Ishikawa (cell line): ENCODE results near the gene DLX2.

ENCODE experiments used
- EP300 ChIP-seq: IDR thresholded peaks from 2 replicates; pipeline ENCODE4 v1.6.1; 2012; ENCODE audit warnings: borderline replicate concordance
- TAF1 ChIP-seq: IDR thresholded peaks from 2 replicates; pipeline ENCODE4 v1.6.1; 2012; ENCODE audit warnings: low read depth, mild to moderate bottlenecking
- TF ChIP-seq, protein P1 (sequence below): IDR thresholded peaks from 2 replicates; pipeline ENCODE4 v1.6.1; 2012; ENCODE audit warnings: low read depth, mild to moderate bottlenecking
- TF ChIP-seq, protein P2 (sequence below): IDR thresholded peaks from 2 replicates; pipeline ENCODE4 v1.6.1; 2012

DNA sequence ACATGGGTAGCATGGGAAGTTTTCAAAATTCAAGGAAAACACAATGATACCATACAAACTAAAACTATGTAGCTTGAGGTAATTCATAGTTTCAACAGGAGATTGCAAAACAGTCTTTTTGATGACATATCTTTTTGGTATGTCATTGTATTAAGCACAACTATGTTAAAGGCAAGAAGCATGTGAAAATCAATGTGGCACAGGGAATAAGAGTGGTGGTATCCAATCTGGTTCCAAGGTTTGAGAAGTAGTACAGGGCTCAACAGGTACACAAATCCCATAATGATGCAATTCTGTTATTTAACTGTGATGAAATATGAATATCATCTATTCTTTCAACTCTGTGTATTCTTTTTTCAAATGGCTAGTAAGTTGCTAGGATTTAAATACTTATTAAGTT is 16.4 kb upstream of the DLX2 start:
- TF ChIP-seq TAF1 = no peak
- TF ChIP-seq, protein P1, sequence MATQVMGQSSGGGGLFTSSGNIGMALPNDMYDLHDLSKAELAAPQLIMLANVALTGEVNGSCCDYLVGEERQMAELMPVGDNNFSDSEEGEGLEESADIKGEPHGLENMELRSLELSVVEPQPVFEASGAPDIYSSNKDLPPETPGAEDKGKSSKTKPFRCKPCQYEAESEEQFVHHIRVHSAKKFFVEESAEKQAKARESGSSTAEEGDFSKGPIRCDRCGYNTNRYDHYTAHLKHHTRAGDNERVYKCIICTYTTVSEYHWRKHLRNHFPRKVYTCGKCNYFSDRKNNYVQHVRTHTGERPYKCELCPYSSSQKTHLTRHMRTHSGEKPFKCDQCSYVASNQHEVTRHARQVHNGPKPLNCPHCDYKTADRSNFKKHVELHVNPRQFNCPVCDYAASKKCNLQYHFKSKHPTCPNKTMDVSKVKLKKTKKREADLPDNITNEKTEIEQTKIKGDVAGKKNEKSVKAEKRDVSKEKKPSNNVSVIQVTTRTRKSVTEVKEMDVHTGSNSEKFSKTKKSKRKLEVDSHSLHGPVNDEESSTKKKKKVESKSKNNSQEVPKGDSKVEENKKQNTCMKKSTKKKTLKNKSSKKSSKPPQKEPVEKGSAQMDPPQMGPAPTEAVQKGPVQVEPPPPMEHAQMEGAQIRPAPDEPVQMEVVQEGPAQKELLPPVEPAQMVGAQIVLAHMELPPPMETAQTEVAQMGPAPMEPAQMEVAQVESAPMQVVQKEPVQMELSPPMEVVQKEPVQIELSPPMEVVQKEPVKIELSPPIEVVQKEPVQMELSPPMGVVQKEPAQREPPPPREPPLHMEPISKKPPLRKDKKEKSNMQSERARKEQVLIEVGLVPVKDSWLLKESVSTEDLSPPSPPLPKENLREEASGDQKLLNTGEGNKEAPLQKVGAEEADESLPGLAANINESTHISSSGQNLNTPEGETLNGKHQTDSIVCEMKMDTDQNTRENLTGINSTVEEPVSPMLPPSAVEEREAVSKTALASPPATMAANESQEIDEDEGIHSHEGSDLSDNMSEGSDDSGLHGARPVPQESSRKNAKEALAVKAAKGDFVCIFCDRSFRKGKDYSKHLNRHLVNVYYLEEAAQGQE = no peak
- TF ChIP-seq, protein P2, sequence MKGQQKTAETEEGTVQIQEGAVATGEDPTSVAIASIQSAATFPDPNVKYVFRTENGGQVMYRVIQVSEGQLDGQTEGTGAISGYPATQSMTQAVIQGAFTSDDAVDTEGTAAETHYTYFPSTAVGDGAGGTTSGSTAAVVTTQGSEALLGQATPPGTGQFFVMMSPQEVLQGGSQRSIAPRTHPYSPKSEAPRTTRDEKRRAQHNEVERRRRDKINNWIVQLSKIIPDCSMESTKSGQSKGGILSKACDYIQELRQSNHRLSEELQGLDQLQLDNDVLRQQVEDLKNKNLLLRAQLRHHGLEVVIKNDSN = no peak
- TF ChIP-seq EP300 = no peak
